HepG2 (cell line): ENCODE results near the gene TBX21. TPM values are rescaled to one million over a fixed set of nuclear protein-coding genes. Genes with fewer than 3 reads are reported as not detected.
A peak's percentile ranks its signal among the peaks of the same experiment; 100 is the strongest.

ENCODE experiments used
- ATF4 ChIP-seq, 2 experiments: fragments of 450-650 bp in 1 of 2; sonication (generic) in 1 of 2; formaldehyde crosslinking; IDR thresholded peaks; 2 replicates each; pipeline versions ENCODE4 v1.5.0 to v1.8.0; 2020 to 2022; ENCODE audit warnings: mild to moderate bottlenecking in 1 of 2, missing genetic modification reagents in 1 of 2
- ATF5 ChIP-seq: sonication (generic); formaldehyde crosslinking; IDR thresholded peaks from 2 replicates; pipeline ENCODE4 v1.4.0; 2020; ENCODE audit warnings: mild to moderate bottlenecking, low read depth, missing genetic modification reagents
- ATF7-NPFF ChIP-seq: sonication (generic); formaldehyde crosslinking; IDR thresholded peaks from 2 replicates; pipeline ENCODE4 v1.8.1; 2023; ENCODE audit warnings: mild to moderate bottlenecking, low read depth, missing genetic modification reagents, moderate library complexity
- CERS6 ChIP-seq: sonication (generic); formaldehyde crosslinking; IDR thresholded peaks from 2 replicates; pipeline ENCODE4 v1.5.0; 2020; ENCODE audit warnings: missing genetic modification reagents
- CHD4 ChIP-seq: fragments of 200-600 bp; sonication (generic); IDR thresholded peaks from 2 replicates; pipeline ENCODE4 v1.7.0; 2017; ENCODE audit warnings: mild to moderate bottlenecking, low read length, borderline replicate concordance
- CREB1 ChIP-seq, 2 experiments: fragments of 450-650 bp in 1 of 2; IDR thresholded peaks; 2 replicates each; pipeline ENCODE4 v1.6.1; 2016 to 2017; ENCODE audit warnings: control low read depth in 1 of 2, mild to moderate bottlenecking in 1 of 2, missing compliant biosample characterization in 1 of 2, missing genetic modification characterization in 1 of 2
- DMAP1 ChIP-seq: IDR thresholded peaks from 2 replicates; pipeline ENCODE4 v1.6.1; 2016
- ELF4 ChIP-seq: sonication (generic); formaldehyde crosslinking; IDR thresholded peaks from 2 replicates; pipeline ENCODE4 v1.5.0; 2020; ENCODE audit warnings: missing genetic modification reagents, mild to moderate bottlenecking, moderate library complexity, borderline replicate concordance
- FOXA3 ChIP-seq: IDR thresholded peaks from 2 replicates; pipeline ENCODE4 v1.6.1; 2016; ENCODE audit warnings: missing genetic modification reagents, missing compliant biosample characterization
- IRF9 ChIP-seq: sonication (generic); formaldehyde crosslinking; IDR thresholded peaks from 2 replicates; pipeline ENCODE4 v1.8.0; 2022; ENCODE audit warnings: missing genetic modification reagents, mild to moderate bottlenecking, borderline replicate concordance
- MYNN ChIP-seq: sonication (generic); formaldehyde crosslinking; IDR thresholded peaks from 2 replicates; pipeline ENCODE4 v1.4.0; 2020; ENCODE audit warnings: mild to moderate bottlenecking, low read depth, missing genetic modification reagents
- NFE2 ChIP-seq: sonication (generic); formaldehyde crosslinking; IDR thresholded peaks from 2 replicates; pipeline ENCODE4 v1.4.0; 2020; ENCODE audit warnings: missing genetic modification reagents
- NFIB ChIP-seq: sonication (generic); formaldehyde crosslinking; IDR thresholded peaks from 2 replicates; pipeline ENCODE4 v1.9.0; 2021; ENCODE audit warnings: missing genetic modification reagents, mild to moderate bottlenecking, borderline replicate concordance
- NONO ChIP-seq, 2 experiments: fragments of 450-650 bp in 1 of 2; sonication (generic) in 1 of 2; formaldehyde crosslinking in 1 of 2; IDR thresholded peaks in 1 of 2; conservative IDR thresholded peaks in 1 of 2; 2 replicates each; pipeline versions ENCODE4 v1.6.1 to v1.8.0; 2017 to 2022; ENCODE audit warnings: mild to moderate bottlenecking in 1 of 2, missing genetic modification reagents in 1 of 2, moderate library complexity in 1 of 2
- SRF ChIP-seq: IDR thresholded peaks from 2 replicates; pipeline ENCODE4 v1.6.1; 2011; ENCODE audit warnings: mild to moderate bottlenecking, low read depth, low read length, moderate library complexity
- ZBTB21 ChIP-seq: sonication (generic); formaldehyde crosslinking; IDR thresholded peaks from 2 replicates; pipeline ENCODE4 v1.4.0; 2020; ENCODE audit warnings: missing genetic modification reagents
- ZBTB7B ChIP-seq: sonication (generic); formaldehyde crosslinking; IDR thresholded peaks from 2 replicates; pipeline ENCODE4 v1.4.0; 2020; ENCODE audit warnings: missing genetic modification reagents
- ZGPAT ChIP-seq: IDR thresholded peaks from 2 replicates; pipeline ENCODE4 v1.6.1; 2016; ENCODE audit warnings: mild to moderate bottlenecking
- ZKSCAN8 ChIP-seq: IDR thresholded peaks from 2 replicates; pipeline ENCODE4 v1.6.1; 2016; ENCODE audit warnings: borderline replicate concordance, missing genetic modification reagents, missing compliant biosample characterization
- ZNF101 ChIP-seq: sonication (generic); formaldehyde crosslinking; IDR thresholded peaks from 2 replicates; pipeline ENCODE4 v1.4.0; 2020; ENCODE audit warnings: mild to moderate bottlenecking, low read depth, missing genetic modification reagents, borderline replicate concordance
- ZNF234 ChIP-seq: sonication (generic); formaldehyde crosslinking; conservative IDR thresholded peaks from 2 replicates; pipeline ENCODE4 v1.5.1; 2020; ENCODE audit warnings: mild to moderate bottlenecking, missing genetic modification reagents
- ZNF275 ChIP-seq: sonication (generic); formaldehyde crosslinking; IDR thresholded peaks from 2 replicates; pipeline ENCODE4 v1.8.0; 2022; ENCODE audit warnings: missing genetic modification reagents, mild to moderate bottlenecking, inconsistent platforms, borderline replicate concordance
- polyA plus RNA-seq, 8 experiments: library from polyadenylated mRNA; depleted of rRNA in 3 of 8; stranded (reverse) in 7 of 8; unstranded in 1 of 8; fragments of >200 nt; fragmentation: Illumina TruSeq in 4 of 8; extraction: Trizol in 4 of 8; gene quantifications; 2 replicates each; pipeline versions ENCODE4 v1.2.1 to v1.2.3, GENCODE V29; 2011 to 2016; ENCODE audit warnings: low read depth in 4 of 8, missing spikeins in 1 of 8, mixed read lengths in 1 of 8; ENCODE audit not compliant: insufficient read depth in 1 of 8
- total RNA-seq, 5 experiments: library from RNA; depleted of rRNA; stranded (reverse); fragments of >200 nt; fragmentation: Illumina TruSeq; extraction: Trizol; gene quantifications; 2 replicates each; pipeline ENCODE4 v1.2.3, GENCODE V29; 2016; ENCODE audit warnings: low read depth in 1 of 5

TBX21 gene
- total and polyA plus RNA-seq, 2 of the 13 experiments (the other 11 are each of a cell fraction or from before 2014, with no cell fraction given): not detected

GRCh38 chr17:47785538-47786123 lies 52.6 kb downstream of the TBX21 start (continued):
- TF ChIP-seq NFE2 (CRISPR knock-in tag): no peak
- no peak for TF ChIP-seq ZNF275 (CRISPR knock-in tag)
- 0 out of 2 replicates have a peak, but pooled peaks have one; percentile 46 for TF ChIP-seq ZBTB21 (CRISPR knock-in tag)
- no peak for TF ChIP-seq ZKSCAN8 (CRISPR knock-in tag)
- TF ChIP-seq MYNN (CRISPR knock-in tag): 0 out of 2 replicates have a peak, but pooled peaks have one; percentile 65
- TF ChIP-seq ATF4 (CRISPR knock-in tag; IDR thresholded peaks at IDR 0.05): 0 out of 4 replicates have a peak, but pooled peaks of 1 of the 2 experiments have one; percentile 19
- TF ChIP-seq CERS6 (CRISPR knock-in tag): no peak
- no peak for TF ChIP-seq ZBTB7B
- no peak for TF ChIP-seq CHD4
- TF ChIP-seq IRF9 (CRISPR knock-in tag): no peak
- no peak for TF ChIP-seq ZNF234
- no peak for TF ChIP-seq NFIB (CRISPR knock-in tag)
- no peak for TF ChIP-seq DMAP1 (CRISPR knock-in tag)
- no peak for TF ChIP-seq SRF
- TF ChIP-seq ATF5 (CRISPR knock-in tag): no peak
- TF ChIP-seq NONO (IDR thresholded peaks at IDR 0.05): no peak
- TF ChIP-seq NONO (CRISPR knock-in tag; conservative IDR thresholded peaks at IDR 0.05): no peak
- no peak for TF ChIP-seq CREB1 (IDR thresholded peaks at IDR 0.05)
- no peak for TF ChIP-seq CREB1 (CRISPR knock-in tag; IDR thresholded peaks at IDR 0.05)
- peak; percentile 41 for TF ChIP-seq FOXA3 (CRISPR knock-in tag)
- TF ChIP-seq ZGPAT (CRISPR knock-in tag): no peak
- no peak for TF ChIP-seq ZNF101 (CRISPR knock-in tag)
- no peak for TF ChIP-seq ELF4 (CRISPR knock-in tag)
- 0 out of 2 replicates have a peak, but pooled peaks have one; percentile 38 for TF ChIP-seq ATF7-NPFF (CRISPR knock-in tag)
